GM13976 (cell line): ENCODE measurements around the gene IRF7.
A peak's percentile ranks its signal among the peaks of the same experiment; 100 is the strongest.
"Not testable (repeated sequence)": the region's sequence is repeated elsewhere in the genome, so short reads cannot be mapped to it uniquely, and the experiment has no call there.

ENCODE experiments used
- DNase-seq: peaks from one replicate; pipeline ENCODE4 v3.0.0; 2012; ENCODE audit warnings: low spot score
- CTCF ChIP-seq: IDR thresholded peaks from 2 replicates; pipeline ENCODE4 v1.5.1; 2012; ENCODE audit warnings: borderline replicate concordance, mild to moderate bottlenecking; ENCODE audit not compliant: insufficient read depth; ENCODE audit errors: extremely low read depth, missing control alignments, control extremely low read depth
- in situ Hi-C: fragments of 300-500 bp; cut with MboI; formaldehyde crosslinking; loops from one replicate; pipeline ENCODE4 v1.12.0; 2022; ENCODE audit warnings: low sequenced_read_pairs, mixed read lengths, inconsistent platforms; ENCODE audit not compliant: unreplicated experiment

IRF7 gene

GRCh38 chr11:576811-577610, 38.7 kb downstream of the IRF7 start:
- TF ChIP-seq CTCF, result no peak
- in situ Hi-C loops, result no loop called here
- no peak for DNase-seq

DNA sequence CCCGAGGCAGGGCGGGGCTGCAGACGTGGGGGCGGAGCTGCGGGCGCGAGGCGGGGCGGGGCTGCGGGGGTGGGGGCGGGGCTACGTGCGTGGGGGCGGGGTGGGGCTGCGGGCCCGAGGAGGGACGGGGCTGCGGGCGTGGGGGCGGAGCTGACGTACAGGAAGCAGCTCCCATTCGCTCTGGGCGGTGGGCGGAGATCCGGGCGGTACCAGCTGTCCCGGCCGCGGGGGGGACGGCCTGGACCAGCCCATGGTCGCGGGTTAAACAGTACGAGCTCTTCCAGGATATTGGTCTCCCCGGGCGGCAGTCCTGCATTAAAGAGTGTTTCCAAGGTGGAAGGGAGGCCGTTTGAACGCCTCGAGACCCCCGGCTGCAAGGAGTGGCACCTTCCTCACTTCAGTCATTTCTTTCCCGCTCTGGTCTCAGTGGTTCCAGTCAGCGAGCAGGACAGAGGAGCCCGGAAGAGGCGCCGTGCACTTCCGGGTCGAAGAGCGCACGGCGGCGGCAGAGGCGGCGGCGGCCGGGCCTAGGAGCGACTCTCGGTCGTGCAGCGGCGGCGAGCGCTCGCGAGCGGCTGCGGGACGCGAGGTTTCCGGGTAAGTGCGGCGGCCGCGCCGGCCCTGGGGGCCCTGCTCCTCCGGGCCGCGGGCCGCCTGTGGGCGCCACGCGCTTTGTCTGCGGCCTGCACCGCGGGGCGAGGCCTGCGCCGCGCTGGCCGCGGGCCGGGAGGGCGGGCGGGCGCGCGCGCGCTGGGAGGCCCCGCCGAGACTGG, 39.6 kb downstream of the IRF7 start, which contains the start of gene PHRF1:
Gene PHRF1 (plus strand): TSS at position 475 of the 773 bp plus-strand sequence. CDS start 5,043 bp downstream, outside the sequence.
- DNase-seq, result peak; percentile 100
- in situ Hi-C loops, result no loop called here
- no peak for TF ChIP-seq CTCF

DNA sequence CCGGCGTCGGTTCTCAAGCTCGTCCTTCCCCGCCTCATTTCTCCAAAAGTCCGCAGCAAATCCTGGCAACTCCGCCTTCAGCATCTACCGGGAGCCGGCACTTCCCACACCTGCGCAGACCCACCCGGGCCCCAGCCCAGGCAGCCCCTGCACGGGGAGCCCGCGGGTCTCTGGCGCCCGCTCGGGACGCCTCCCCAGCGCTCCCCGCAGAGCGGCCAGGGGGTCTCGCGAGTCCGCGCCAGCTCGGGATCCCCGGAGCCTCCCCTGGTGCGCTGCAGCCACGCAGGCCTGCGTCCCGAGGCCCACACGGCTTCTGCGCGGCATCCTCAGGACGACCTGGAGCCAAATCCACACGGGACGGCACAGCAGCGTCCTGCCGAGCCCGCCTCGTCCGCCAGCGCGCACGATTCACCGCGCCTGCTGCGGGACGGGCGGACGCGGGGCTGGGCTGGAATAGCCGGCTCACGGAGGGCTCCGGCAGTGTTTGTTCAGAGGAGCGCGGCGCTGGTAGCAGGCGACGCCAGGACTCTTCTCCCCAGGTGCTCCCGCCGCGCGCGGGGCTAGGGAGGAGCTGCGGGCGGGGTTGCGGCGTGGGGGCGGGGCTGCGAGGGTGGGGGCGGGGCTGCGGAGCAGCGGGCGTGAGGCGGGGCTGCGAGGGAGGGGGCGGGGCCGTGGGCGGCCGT, 40.3 kb downstream of the IRF7 start:
- DNase-seq, result no peak
- in situ Hi-C loops, result no loop called here
- TF ChIP-seq CTCF, result no peak

GRCh38 chr11:574632-575312, 41.0 kb downstream of the IRF7 start:
- no peak for TF ChIP-seq CTCF
- in situ Hi-C loops, result no loop called here

DNA sequence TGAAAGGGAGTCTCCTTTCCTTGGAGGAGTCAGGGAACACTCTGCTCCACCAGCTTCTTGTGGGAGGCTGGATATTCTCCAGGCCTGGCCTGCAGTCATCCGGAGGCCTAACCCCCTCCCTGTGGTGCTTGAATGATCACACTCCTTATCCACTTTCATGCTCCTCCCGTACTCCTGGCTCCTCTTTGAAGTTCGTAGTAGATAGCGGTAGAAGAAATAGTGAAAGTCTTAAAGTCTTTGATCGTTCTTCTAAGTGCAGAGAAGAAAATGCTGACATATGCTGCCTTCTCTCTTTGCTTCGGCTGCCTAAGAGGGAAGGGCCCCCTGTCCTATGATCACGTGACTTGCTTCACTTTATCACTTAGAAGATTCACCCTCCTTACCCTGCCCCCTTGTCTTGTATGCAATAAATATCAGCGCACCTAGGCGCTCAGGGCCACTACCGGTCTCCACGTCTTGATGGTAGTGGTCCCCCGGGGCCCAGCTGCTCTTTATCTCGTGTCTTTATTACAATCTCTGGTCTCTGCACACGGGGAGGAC, 41.6 kb downstream of the IRF7 start:
- DNase-seq, in situ Hi-C loops: not testable (repeated sequence)

More at GRCh38 chr11:574632-575312, 41.0 kb downstream of the IRF7 start:
- DNase-seq, result no peak

DNA sequence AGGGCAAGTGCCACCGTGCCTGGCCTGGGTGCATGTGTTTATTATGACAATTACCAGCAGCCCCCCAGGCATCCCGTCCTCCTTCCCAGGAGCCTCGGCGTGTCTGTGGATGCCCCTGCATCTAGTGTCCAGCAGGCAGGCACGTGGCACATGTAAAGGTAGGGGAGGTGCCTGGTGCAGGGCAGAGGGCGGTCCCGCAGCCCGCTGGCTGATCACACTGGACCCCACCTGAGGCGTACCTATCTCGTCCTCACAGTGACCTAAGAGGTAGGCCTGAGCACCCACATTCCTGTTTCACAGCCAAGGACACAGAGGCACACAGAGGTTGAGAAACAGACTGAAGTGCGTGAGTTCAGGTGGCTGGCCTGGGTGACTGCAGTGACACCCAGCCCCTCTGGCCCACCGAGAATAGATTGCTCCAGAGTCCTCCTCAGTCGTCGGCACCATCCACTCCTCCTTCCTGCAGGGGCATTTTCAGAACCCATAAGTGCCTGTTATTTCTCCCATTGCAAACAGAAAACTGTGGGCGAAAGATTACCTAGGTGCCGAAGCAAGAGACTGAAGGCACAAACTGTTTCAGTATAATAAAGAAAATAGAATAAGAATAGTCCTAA, 42.5 kb downstream of the IRF7 start:
- no peak for TF ChIP-seq CTCF
- no peak for DNase-seq
- in situ Hi-C loops, result no loop called here
